Renal cortex interstitium (tissue), 11 donors: ENCODE measurements around the gene CGNL1. TPM values are rescaled to one million over a fixed set of nuclear protein-coding genes. Genes with fewer than 3 reads are reported as not detected.

ENCODE experiments used
- DNase-seq, 11 donors: peaks; one replicate each; pipeline ENCODE4 v3.0.0-alpha.2; 2013; ENCODE audit warnings: low read depth in 9 of 11, low spot score in 4 of 11; ENCODE audit errors: extremely low read depth in 1 of 11
- polyA plus RNA-seq, 3 donors: library from polyadenylated mRNA; unstranded; fragments of 120-200 nt; gene quantifications; one replicate each; pipeline ENCODE4 v1.2.1, GENCODE V29; 2013; ENCODE audit not compliant: insufficient read length in 3 of 3

The CGNL1 gene
- polyA plus RNA-seq, 3 donors = 65.1 to 70.5 (median 65.3) TPM

DNA sequence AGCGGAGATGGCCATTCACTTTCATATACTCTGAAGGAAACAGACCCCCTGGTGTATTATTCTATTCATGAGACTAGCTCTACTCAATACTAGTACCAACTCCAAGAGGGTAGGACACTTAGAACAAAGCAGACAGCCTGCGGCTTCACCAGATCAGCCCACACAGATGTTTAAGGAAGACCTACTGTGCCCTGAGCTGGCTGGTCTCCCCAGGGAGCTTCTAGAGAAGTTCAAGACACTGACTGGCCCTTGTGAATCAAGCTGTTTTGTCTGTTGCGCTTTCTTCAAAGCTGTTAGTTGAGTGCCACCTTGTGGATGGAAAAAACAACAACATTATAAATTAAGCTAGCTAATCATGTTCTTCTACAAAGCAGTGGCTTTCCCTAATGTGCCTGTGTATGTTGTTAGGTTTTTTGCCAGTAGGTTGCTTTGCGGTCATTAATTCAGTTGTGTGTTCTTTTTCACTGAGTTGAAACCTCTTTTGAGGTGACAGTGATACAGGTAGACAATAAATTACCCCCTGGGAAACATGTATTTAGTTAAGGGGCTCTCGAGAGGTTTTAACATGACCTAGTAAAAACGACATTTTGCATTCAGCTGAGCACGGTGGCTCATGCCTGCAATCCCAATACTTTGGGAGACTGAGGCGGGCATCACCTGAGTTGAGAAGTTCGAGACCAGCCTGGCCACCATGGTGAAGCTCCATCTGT, 151.2 kb downstream of the CGNL1 start:
- DNase-seq = peak in 9 of 11 donors; percentile 65 to 90 (median 78)

DNA sequence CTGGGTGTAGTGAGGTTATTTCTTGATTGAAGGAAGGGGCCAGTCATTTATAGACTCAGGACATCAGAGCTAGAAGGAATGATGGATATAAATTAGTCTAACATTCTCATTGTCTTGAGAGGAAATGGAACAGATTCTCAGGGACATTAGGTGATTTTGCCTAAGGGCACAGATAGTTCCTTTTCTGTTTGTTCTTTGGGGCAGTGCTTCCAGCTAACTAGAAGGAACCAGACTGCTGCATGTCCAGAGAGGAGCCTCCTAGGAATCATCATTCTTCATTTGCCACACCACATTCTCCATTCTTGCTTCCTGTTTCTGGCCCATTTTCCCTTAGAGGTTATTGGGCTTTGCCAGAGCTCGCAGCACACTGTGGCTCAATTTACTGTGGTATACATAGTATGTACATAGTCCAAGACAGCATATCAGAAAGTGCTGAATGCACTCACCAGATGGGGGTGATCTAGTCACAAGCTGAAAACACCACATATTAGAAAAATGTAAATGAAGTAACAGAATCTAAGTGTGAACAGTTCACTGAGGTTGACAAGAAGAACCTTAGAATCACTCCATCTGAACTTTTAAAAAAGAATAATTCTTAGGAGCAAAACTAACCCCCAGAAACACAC, 152.7 kb downstream of the CGNL1 start:
- DNase-seq = no peak

DNA sequence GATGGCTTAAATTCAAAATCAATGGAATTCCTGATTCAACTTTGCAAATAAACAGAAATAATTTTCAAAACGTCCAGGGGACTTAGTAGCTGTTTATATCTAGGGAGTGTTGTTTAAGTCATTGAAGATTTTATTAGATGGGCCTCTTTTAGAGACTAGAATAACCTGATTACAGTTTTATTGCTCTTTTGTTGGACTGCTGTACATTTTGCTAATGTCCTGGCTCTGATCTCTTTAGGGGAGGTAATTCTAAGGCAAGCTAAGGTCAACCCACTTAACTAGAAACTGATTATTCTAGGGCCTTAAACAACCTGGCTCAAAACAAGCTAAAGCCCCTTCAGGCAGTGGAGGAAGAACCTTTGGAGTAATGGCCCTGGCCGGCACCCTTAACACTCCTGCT, 153.4 kb downstream of the CGNL1 start:
- DNase-seq = no peak

- DNase-seq = no peak
Measured at GRCh38 chr15:57532731-57533447, 156.6 kb downstream of the CGNL1 start.

DNA sequence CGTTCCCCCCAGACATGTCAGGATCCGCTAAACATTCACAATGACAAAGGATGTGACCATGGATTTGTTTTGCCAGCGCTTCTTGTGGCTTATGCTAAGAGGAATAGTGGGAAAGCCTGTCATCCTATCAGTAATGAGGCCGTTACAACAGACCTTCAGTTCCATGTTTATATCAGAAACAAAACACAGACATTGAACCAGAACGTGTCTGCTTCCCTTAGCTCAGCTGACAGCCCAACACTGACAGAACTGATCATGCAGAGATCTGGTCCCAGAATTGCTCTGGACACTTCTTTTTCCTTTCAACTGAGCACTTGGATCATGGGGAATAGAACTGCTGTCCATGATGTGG, 157.1 kb downstream of the CGNL1 start:
- DNase-seq = no peak

- DNase-seq = no peak
Measured at GRCh38 chr15:57534281-57534680, 158.0 kb downstream of the CGNL1 start.

GRCh38 chr15:57537072-57537471, 160.8 kb downstream of the CGNL1 start:
- no peak for DNase-seq

- DNase-seq = no peak
Measured at GRCh38 chr15:57537488-57538264, 161.4 kb downstream of the CGNL1 start.

DNA sequence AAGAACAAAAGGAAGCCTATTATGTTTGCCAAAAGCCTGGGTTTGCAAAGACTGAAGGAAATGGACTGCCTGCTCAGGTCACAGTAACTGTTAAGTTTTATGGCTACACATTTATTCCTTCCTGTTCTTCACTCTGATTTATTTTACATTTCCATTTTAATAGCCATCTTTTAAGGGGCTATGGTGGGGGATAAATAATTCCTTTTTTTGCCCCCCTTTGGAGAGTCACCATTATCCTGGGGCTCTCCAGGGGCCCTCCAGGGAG, 161.9 kb downstream of the CGNL1 start:
- peak in 3 of 11 donors; percentile 51 to 65 (median 56) for DNase-seq

GRCh38 chr15:57538821-57539220, 162.5 kb downstream of the CGNL1 start:
- no peak for DNase-seq

DNA sequence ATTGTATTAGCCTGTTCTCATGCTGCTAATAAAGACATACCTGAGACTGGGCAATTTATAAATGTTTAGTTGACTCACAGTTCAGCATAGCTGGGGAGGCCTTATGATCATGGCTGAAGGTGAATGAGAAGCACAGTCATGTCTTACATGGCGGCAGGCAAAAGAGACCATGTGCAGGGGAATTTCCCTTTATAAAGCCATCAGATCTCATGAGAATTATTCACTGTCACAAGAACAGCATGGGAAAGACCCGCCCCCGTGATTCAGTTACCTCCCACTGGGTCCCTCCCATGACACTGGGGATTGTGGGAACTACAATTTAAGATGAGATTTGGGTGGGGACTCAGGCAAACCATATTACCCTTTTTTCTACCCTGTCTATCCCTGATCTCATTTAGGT, 163.9 kb downstream of the CGNL1 start:
- no peak for DNase-seq

GRCh38 chr15:57540736-57541135, 164.4 kb downstream of the CGNL1 start:
- DNase-seq = no peak

DNA sequence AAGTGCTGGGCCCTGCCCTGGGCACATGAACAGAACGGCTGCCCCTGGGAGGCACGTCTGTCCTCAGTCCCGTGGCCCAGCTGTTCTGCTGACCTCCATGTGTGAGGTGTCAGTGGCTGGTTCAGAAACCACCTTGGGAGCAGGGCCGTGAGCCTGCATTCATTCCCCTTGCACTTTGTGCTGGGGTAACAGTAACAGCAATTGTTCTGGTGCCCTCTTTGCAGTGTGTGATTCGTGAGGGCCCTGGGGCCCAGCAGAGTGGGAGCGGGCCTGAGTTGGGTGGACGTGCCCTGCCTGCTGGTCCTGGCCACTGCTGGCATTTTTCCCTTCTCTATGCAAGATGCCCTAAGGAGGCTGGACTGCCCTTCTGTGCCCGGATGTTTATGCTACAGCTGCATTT, 165.0 kb downstream of the CGNL1 start:
- no peak for DNase-seq

GRCh38 chr15:57541805-57542504, 165.7 kb downstream of the CGNL1 start:
- peak in 3 of 11 donors; percentile 60 to 71 (median 71) for DNase-seq

- no peak for DNase-seq
Measured at GRCh38 chr15:57542505-57542817, 166.2 kb downstream of the CGNL1 start.

DNA sequence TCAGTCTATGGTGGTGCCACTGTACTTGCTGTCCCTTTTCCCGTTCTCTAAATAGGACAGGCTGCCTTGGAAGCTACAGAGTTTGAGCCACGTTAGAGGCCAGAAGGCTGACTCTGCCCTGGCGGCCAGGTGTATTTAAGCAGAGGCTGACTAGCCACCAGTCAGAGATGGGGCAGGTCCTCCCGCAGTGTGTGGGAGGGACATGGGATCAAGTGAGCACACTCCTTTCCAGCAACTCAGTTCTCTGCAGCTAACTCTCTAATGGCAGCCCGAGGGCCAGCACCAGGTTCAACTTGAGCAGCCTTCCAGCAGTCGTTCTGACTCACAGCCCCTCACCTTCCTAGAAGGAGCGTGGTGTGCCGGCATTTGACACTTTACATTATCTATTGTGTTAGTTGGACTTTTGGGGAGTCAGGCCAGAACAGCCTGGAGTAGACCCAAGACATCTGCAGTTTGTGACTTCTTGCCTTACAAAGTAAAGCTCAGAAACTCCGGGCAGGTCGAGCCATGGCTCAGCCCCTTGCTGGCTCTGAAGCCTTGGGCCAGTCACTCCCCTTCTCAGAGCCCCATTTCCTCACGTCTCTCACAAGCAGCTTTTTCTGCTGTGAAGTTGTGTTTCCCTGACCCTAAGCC, 168.7 kb downstream of the CGNL1 start:
- DNase-seq = no peak

DNA sequence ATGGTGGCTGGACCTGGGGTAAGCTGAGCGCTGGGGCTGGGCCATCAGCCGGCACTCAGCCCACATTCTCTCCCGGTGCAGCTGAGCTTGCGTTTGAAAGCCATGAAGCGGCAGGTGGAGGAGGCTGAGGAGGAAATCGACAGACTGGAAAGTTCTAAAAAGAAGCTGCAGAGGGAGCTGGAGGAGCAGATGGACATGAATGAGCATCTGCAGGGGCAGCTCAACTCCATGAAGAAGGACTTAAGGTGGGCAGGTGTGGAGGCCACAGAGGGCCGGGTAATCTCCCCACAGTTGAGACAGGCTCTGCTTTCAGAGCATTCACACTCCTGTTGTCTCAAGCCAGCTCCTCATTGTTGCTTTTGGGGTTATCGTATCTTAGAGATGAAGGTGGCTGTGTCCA, 169.7 kb downstream of the CGNL1 start:
- DNase-seq = no peak

- no peak for DNase-seq
Measured at GRCh38 chr15:57547243-57547755, 171.0 kb downstream of the CGNL1 start.

- no peak for DNase-seq
Measured at GRCh38 chr15:57548351-57548750, 172.0 kb downstream of the CGNL1 start.
